Ovary (tissue), 9 donors: ENCODE measurements around the gene L3MBTL1. TPM values are rescaled to one million over a fixed set of nuclear protein-coding genes. Genes with fewer than 3 reads are reported as not detected.

ENCODE experiments used
- DNase-seq, 5 donors: peaks; one replicate each; pipeline ENCODE4 v3.0.0-alpha.2; 2019 to 2020
- H3K27ac ChIP-seq, 2 donors: fragments of 200-600 bp; one replicate each; pipeline versions ENCODE4 v1.5.1 to v1.8.0; 2019 to 2022
- H3K27me3 ChIP-seq: fragments of 200-600 bp; one replicate; pipeline ENCODE4 v1.8.0; 2022
- H3K36me3 ChIP-seq: fragments of 200-600 bp; sonication (generic); one replicate; pipeline ENCODE4 v1.5.1; 2019
- H3K4me1 ChIP-seq: one replicate; pipeline ENCODE4 v1.8.1; 2013; ENCODE audit warnings: mild to moderate bottlenecking, moderate library complexity; ENCODE audit not compliant: insufficient read depth
- H3K4me3 ChIP-seq: fragments of 200-600 bp; sonication (generic); one replicate; pipeline ENCODE4 v1.5.1; 2017
- H3K9me3 ChIP-seq, 2 donors: fragments of 200-600 bp in 1 of 2; sonication (generic) in 1 of 2; one replicate each; pipeline versions ENCODE4 v1.5.1 to v1.8.1; 2013 to 2019; ENCODE audit warnings: mild to moderate bottlenecking in 1 of 2, moderate library complexity in 1 of 2
- EP300 ChIP-seq: sonication (generic); formaldehyde crosslinking; IDR thresholded peaks from one replicate; pipeline ENCODE4 v1.6.1; 2017; ENCODE audit warnings: antibody characterized with exemption
- POLR2A ChIP-seq: fragments of 450-650 bp; IDR thresholded peaks from one replicate; pipeline ENCODE4 v1.6.1; 2017; ENCODE audit warnings: antibody characterized with exemption, mild to moderate bottlenecking, moderate library complexity
- WGBS, 3 donors: extraction: QIAGEN DNeasy Blood & Tissue Kit in 1 of 3; methylation state at CpG; one replicate each; pipeline versions ENCODE4 v1.1.5 to v1.1.7; 2013 to 2017; 5-methylcytosine and 5-hydroxymethylcytosine counted together
- intact Hi-C, 4 donors: fragments of 100-400 bp; cut with DNase I; formaldehyde crosslinking; loops; one replicate each; pipeline versions ENCODE4 v1.11.0 to v1.15.1; 2022 to 2023
- polyA plus RNA-seq, 2 donors: library from polyadenylated mRNA; stranded (reverse); fragments of 200-250 nt in 1 of 2; fragments of 350-450 nt in 1 of 2; fragmentation: Illumina TruSeq in 1 of 2; extraction: RNeasy Lipid Tissue Mini Kit (QIAGEN cat#74804) in 1 of 2; gene quantifications; one replicate each; pipeline ENCODE4 v1.2.3, GENCODE V29; 2013 to 2014
- total RNA-seq, 7 donors: library from RNA; depleted of rRNA in 2 of 7; stranded (reverse); fragments of >200 nt in 2 of 7; fragmentation: NEBNext Ultra II Directional in 3 of 7; extraction: Animal tissue kit (Norgen Biotek cat#: 25700) in 3 of 7; gene quantifications; one replicate each; pipeline versions ENCODE4 v1.1.0 to v1.2.4, GENCODE V29; 2016 to 2023
- TF ChIP-seq, protein P1 (sequence below), 3 donors: fragments of 450-650 bp in 2 of 3; fragments of 200-600 bp in 1 of 3; IDR thresholded peaks; one replicate each; pipeline versions ENCODE4 v1.5.1 to v1.8.0; 2016 to 2022; ENCODE audit warnings: antibody characterized with exemption in 3 of 3, mild to moderate bottlenecking in 1 of 3
- donor health status: DM: no; HTN: no; CAD: no; lungs with moderate emphysema.
- donor health status: DM: no; HTN: no; CAD: no.
- donor health status: Bipolar disorder and iron deficiency.
- donor health status: DM: yes; HTN: yes; CAD: no.
- donor health status: DM: no; HTN: no; CAD: no.
- donor health status: DM: yes; HTN: yes; CAD: no.

Gene L3MBTL1
- total and polyA plus RNA-seq, 9 donors = 8.0 to 22.9 (median 15.7) TPM

DNA sequence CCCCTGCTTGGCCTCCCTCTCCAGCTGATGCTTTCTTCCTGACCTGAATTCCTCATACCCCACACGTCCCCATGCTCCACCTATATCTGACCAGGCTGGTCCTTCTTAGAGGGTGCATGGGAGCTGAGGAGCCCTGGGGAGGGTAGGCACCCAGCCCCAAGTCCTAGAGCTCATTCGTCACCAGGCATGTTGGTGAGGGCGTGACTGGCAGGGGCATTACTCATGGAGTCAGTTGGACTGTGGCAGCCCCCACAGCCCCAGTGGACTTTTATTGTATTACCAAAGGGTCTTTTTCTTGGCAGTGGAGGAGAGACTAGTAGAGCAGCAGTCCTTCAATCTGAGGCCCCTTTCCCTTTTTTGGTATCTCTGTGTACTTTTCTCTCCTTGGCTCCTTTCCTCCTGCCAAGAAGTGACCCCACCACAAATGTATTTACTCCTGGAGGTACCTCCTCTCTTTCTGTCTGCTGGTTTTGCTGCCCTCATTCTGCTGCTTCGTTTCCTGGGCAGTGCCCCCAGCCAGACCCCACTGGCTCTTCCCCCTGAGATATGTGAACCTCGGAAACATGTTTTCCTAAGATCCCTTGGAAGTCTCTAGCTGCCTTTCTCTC, 40.9 kb downstream of the L3MBTL1 start:
- Histone ChIP-seq H3K36me3 (no peaks in the 10 kb centered on the region), H3K9me3 (no peaks in the 10 kb centered on the region), H3K4me3 (no peak overlapping the region), H3K27ac (no peak overlapping the region), H3K4me1 (no peaks in the 10 kb centered on the region), H3K27me3 (no peaks in the 10 kb centered on the region)
- WGBS, 3 donors = 68 to 70% (median 69%) methylated on average over 5 of the region's 5 CpGs
- DNase-seq = peak in 1 of 5 donors; percentile 6
- intact Hi-C loops = no loop called here
- TF ChIP-seq, protein P1, sequence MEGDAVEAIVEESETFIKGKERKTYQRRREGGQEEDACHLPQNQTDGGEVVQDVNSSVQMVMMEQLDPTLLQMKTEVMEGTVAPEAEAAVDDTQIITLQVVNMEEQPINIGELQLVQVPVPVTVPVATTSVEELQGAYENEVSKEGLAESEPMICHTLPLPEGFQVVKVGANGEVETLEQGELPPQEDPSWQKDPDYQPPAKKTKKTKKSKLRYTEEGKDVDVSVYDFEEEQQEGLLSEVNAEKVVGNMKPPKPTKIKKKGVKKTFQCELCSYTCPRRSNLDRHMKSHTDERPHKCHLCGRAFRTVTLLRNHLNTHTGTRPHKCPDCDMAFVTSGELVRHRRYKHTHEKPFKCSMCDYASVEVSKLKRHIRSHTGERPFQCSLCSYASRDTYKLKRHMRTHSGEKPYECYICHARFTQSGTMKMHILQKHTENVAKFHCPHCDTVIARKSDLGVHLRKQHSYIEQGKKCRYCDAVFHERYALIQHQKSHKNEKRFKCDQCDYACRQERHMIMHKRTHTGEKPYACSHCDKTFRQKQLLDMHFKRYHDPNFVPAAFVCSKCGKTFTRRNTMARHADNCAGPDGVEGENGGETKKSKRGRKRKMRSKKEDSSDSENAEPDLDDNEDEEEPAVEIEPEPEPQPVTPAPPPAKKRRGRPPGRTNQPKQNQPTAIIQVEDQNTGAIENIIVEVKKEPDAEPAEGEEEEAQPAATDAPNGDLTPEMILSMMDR (IDR thresholded peaks at IDR 0.05) = no peak
- TF ChIP-seq POLR2A = no peak
- no peak for TF ChIP-seq EP300

DNA sequence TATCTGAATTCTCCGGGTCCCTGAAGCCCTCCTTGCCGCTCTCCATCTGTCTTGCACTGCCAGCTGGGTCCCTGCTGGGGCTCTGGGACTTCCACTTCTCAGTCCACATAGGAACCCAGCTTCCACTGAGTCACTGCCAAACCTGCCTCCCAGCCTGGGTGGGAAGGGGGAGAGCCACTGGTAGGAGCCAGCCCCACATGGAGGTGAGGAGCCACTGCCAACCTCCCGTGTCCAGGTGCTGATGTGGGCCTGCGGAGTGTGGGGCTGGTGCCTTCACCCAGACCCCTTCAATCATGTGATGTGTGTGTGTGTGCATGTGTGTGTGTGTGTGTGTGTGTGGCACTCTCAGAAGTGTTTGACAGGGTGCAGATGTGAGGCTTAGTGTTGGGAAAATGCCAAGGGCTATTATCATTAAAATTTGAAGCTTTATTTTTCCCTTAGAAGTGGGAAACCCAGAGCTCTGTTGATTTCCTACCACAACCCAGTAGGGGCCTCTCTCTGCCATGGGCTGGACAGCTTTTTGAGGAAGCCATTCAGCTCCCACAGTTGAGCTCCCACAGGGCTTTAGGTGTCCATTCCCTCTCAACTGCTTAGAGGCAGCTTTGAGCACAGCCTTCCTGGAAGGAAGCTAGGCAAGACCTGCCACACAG, 42.0 kb downstream of the L3MBTL1 start:
- no peaks in the 10 kb centered on the region for H3K4me1 ChIP-seq
- no peaks in the 10 kb centered on the region for H3K36me3 ChIP-seq
- H3K27ac ChIP-seq = no peak overlapping the region
- H3K4me3 ChIP-seq = no peak overlapping the region
- intact Hi-C loops = no loop called here
- no peaks in the 10 kb centered on the region for H3K9me3 ChIP-seq
- H3K27me3 ChIP-seq = no peaks in the 10 kb centered on the region
- DNase-seq = peak in 1 of 5 donors; percentile 19
- WGBS, 3 donors = 68 to 90% (median 81%) methylated on average over 4 of the region's 4 CpGs
- TF ChIP-seq POLR2A (no peak), EP300 (no peak)
- TF ChIP-seq, protein P1 (IDR thresholded peaks at IDR 0.05) = no peak

DNA sequence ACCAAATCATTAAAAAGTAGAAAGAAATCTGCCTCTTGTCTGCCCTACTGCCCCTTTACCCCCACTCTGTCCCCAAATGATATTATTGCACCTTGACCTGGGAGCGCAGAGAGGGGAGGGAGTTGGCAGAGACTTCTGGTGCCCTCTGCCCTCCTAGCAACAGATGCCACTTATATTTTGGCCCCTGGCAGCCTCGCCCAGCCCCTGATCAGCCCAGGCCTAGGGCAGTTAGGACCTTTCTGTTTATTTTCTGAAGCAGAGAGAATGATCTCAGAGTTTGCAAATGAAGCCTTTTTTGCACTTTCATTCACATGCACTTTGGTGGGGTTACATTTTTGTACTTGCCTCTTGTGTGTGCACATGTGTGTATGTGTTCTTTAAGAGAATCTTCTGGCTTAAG, 43.0 kb downstream of the L3MBTL1 start:
- DNase-seq = no peak
- intact Hi-C loops = no loop called here
- no peaks in the 10 kb centered on the region for H3K9me3 ChIP-seq
- no peaks in the 10 kb centered on the region for H3K27me3 ChIP-seq
- H3K4me1 ChIP-seq = no peaks in the 10 kb centered on the region
- H3K27ac ChIP-seq = no peak overlapping the region
- WGBS, 3 donors = 89 to 97% (median 92%) methylated on average over 2 of the region's 2 CpGs
- H3K36me3 ChIP-seq = no peaks in the 10 kb centered on the region
- TF ChIP-seq POLR2A = no peak
- TF ChIP-seq, protein P1 (IDR thresholded peaks at IDR 0.05) = no peak
- TF ChIP-seq EP300 = no peak
- no peak overlapping the region for H3K4me3 ChIP-seq

DNA sequence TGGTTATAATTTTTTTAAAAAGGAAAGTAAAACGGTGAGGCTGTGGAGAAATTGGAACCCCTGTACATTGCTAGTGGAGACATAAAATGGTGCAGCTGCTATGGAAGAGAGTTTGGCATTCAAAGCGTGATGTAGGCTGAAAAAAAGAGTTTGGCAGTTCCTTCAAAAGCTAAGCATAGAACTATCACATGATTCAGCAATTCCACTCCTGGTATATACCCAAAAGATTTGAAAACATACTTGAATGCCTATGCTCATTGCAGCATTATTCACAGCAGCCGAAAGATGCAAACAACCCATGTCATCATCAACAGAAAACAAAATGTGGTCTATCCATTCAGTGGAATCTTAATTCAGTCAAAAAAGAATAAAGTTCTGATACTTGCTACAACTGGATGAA, 46.9 kb downstream of the L3MBTL1 start:
- WGBS, 3 donors = 76 to 88% (median 78%) methylated on average over 3 of the region's 3 CpGs
- H3K36me3 ChIP-seq = no peaks in the 10 kb centered on the region
- no peak for DNase-seq
- intact Hi-C loops = no loop called here
- H3K4me1 ChIP-seq = no peaks in the 10 kb centered on the region
- no peaks in the 10 kb centered on the region for H3K9me3 ChIP-seq
- TF ChIP-seq EP300 (no peak), POLR2A (no peak)
- TF ChIP-seq, protein P1 (IDR thresholded peaks at IDR 0.05) = no peak
- no peak overlapping the region for H3K4me3 ChIP-seq
- no peaks in the 10 kb centered on the region for H3K27me3 ChIP-seq
- no peak overlapping the region for H3K27ac ChIP-seq
